IMR-90 (cell line): ENCODE measurements around the gene ATP6V0C. TPM values are rescaled to one million over a fixed set of nuclear protein-coding genes. Genes with fewer than 3 reads are reported as not detected.

Source experiments
- ATAC-seq: fragments of 200-7000 bp; cut with Tn5 transposase; 2 replicates; pipeline ENCODE4 v1.9.1; 2020; ENCODE audit warnings: low read depth, mild to moderate bottlenecking, moderate library complexity
- BruUV-seq: library from RNA; stranded (reverse); fragments of 400-500 nt; replicated peaks from 2 replicates; lab custom pipeline; 2021; lab: Mats Ljungman, UMichigan
- CTCF ChIA-PET: fragments of 300-600 bp; formaldehyde crosslinking; extraction: SDS; loops from one replicate; lab custom pipeline; 2021; ENCODE audit warnings: antibody characterized with exemption; lab: Yijun Ruan, JAX
- POLR2A ChIA-PET: fragments of 300-600 bp; sonication (Branson Sonifier 250); formaldehyde crosslinking; loops from one replicate; lab custom pipeline; 2022; ENCODE audit warnings: antibody characterized with exemption; ENCODE audit not compliant: unreplicated experiment; lab: Charles Lee
- DNase-seq: peaks from one replicate; pipeline ENCODE4 v3.0.0; 2013
- H2AFZ ChIP-seq: replicated peaks from 2 replicates; pipeline ENCODE3; 2013; ENCODE audit warnings: low read length, mild to moderate bottlenecking; ENCODE audit not compliant: poor library complexity
- H2AK5ac ChIP-seq: 2 replicates; pipeline ENCODE4 v1.6.1; 2013; ENCODE audit warnings: low read depth, low read length, inconsistent platforms
- H2AK9ac ChIP-seq: replicated peaks from 2 replicates; pipeline ENCODE3; 2013; ENCODE audit warnings: mild to moderate bottlenecking, low read depth, low read length, moderate library complexity; ENCODE audit not compliant: poor library complexity
- H2BK120ac ChIP-seq: 2 replicates; pipeline ENCODE4 v1.6.1; 2013; ENCODE audit warnings: low read depth, low read length, inconsistent platforms
- H2BK15ac ChIP-seq: 3 replicates; pipeline ENCODE4 v1.6.1; 2013; ENCODE audit warnings: low read depth, low read length, inconsistent platforms
- H2BK20ac ChIP-seq: 2 replicates; pipeline ENCODE4 v1.6.1; 2013; ENCODE audit warnings: low read depth, mild to moderate bottlenecking, inconsistent platforms, low read length, moderate library complexity
- H2BK5ac ChIP-seq: 2 replicates; pipeline ENCODE4 v1.6.1; 2013; ENCODE audit warnings: mild to moderate bottlenecking, low read depth, low read length, inconsistent platforms; ENCODE audit not compliant: poor library complexity, severe bottlenecking
- H3K14ac ChIP-seq: replicated peaks from 2 replicates; pipeline ENCODE4 v1.6.1; 2013; ENCODE audit warnings: low read depth, low read length, inconsistent platforms
- H3K18ac ChIP-seq: 2 replicates; pipeline ENCODE4 v1.6.1; 2013; ENCODE audit warnings: low read depth, low read length, control low read depth
- H3K23ac ChIP-seq: 2 replicates; pipeline ENCODE4 v1.6.1; 2013; ENCODE audit warnings: low read depth, low read length, inconsistent platforms
- H3K27ac ChIP-seq: 2 replicates; pipeline ENCODE4 v1.5.1; 2013; ENCODE audit warnings: mild to moderate bottlenecking, control low read depth, low read length; ENCODE audit not compliant: insufficient read depth
- H3K27me3 ChIP-seq: 2 replicates; pipeline ENCODE4 v1.6.1; 2013; ENCODE audit warnings: low read length; ENCODE audit not compliant: control insufficient read depth, insufficient read depth
- H3K36me3 ChIP-seq: 2 replicates; pipeline ENCODE4 v1.6.1; 2013; ENCODE audit warnings: low read length, mixed read lengths; ENCODE audit not compliant: control insufficient read depth, insufficient read depth
- H3K4ac ChIP-seq: 2 replicates; pipeline ENCODE4 v1.6.1; 2013; ENCODE audit warnings: low read depth, low read length, inconsistent platforms
- H3K4me1 ChIP-seq: 2 replicates; pipeline ENCODE4 v1.6.1; 2013; ENCODE audit warnings: low read length, mixed read lengths; ENCODE audit not compliant: control insufficient read depth, insufficient read depth
- H3K4me2 ChIP-seq: 2 replicates; pipeline ENCODE4 v1.6.1; 2013; ENCODE audit warnings: low read depth, mild to moderate bottlenecking, control low read depth, low read length, moderate library complexity
- H3K4me3 ChIP-seq: 2 replicates; pipeline ENCODE4 v1.5.1; 2013; ENCODE audit warnings: low read depth, mild to moderate bottlenecking, control low read depth, low read length, moderate library complexity; ENCODE audit not compliant: insufficient read depth
- H3K56ac ChIP-seq: 2 replicates; pipeline ENCODE4 v1.6.1; 2013; ENCODE audit warnings: low read length, inconsistent platforms; ENCODE audit not compliant: insufficient read depth; ENCODE audit errors: extremely low read depth
- H3K79me1 ChIP-seq, 2 experiments: 2 replicates each; pipeline ENCODE4 v1.6.1; 2013; ENCODE audit warnings: low read length in 2 of 2, inconsistent platforms in 1 of 2, low read depth in 1 of 2
- H3K9ac ChIP-seq: 2 replicates; pipeline ENCODE4 v1.6.1; 2013; ENCODE audit warnings: low read depth, low read length, control low read depth
- H3K9me1 ChIP-seq: 2 replicates; pipeline ENCODE4 v1.6.1; 2013; ENCODE audit warnings: low read length, inconsistent platforms; ENCODE audit not compliant: insufficient read depth
- H3K9me3 ChIP-seq: 2 replicates; pipeline ENCODE4 v1.6.1; 2013; ENCODE audit warnings: low read length; ENCODE audit not compliant: control insufficient read depth, insufficient read depth
- H4K20me1 ChIP-seq: 2 replicates; pipeline ENCODE4 v1.6.1; 2013; ENCODE audit warnings: low read length, inconsistent platforms; ENCODE audit not compliant: insufficient read depth
- H4K5ac ChIP-seq: 2 replicates; pipeline ENCODE4 v1.6.1; 2013; ENCODE audit warnings: mild to moderate bottlenecking, low read depth, low read length, control low read depth
- H4K8ac ChIP-seq, 2 experiments: 2 replicates each; pipeline ENCODE4 v1.6.1; 2013; ENCODE audit warnings: low read depth in 2 of 2, low read length in 2 of 2, control low read depth in 1 of 2, inconsistent platforms in 1 of 2
- H4K91ac ChIP-seq: 2 replicates; pipeline ENCODE4 v1.6.1; 2013; ENCODE audit warnings: low read depth, low read length, inconsistent platforms; ENCODE audit not compliant: insufficient read depth
- BHLHE40 ChIP-seq: fragments of 150-350 bp; IDR thresholded peaks from 2 replicates; pipeline ENCODE4 v1.6.1; 2016; ENCODE audit warnings: mild to moderate bottlenecking, low read depth, low read length
- CEBPB ChIP-seq: IDR thresholded peaks from 2 replicates; pipeline ENCODE4 v1.6.1; 2012; ENCODE audit warnings: low read depth, low read length, improper control_type of control experiment
- CHD1 ChIP-seq: IDR thresholded peaks from 2 replicates; pipeline ENCODE4 v1.6.1; 2012; ENCODE audit warnings: low read depth, low read length, improper control_type of control experiment
- CTCF ChIP-seq: conservative IDR thresholded peaks from 2 replicates; pipeline ENCODE4 v1.5.1; 2012; ENCODE audit warnings: mild to moderate bottlenecking, low read depth, low read length, improper control_type of control experiment
- MAFK ChIP-seq: IDR thresholded peaks from 2 replicates; pipeline ENCODE4 v1.6.1; 2012; ENCODE audit warnings: low read depth, low read length, improper control_type of control experiment
- MAZ ChIP-seq: IDR thresholded peaks from 2 replicates; pipeline ENCODE4 v1.6.1; 2012; ENCODE audit warnings: low read depth, mild to moderate bottlenecking, low read length, improper control_type of control experiment, moderate library complexity, borderline replicate concordance
- NFE2L2 ChIP-seq: fragments of 150-350 bp; IDR thresholded peaks from 2 replicates; pipeline ENCODE4 v1.6.1; 2016; ENCODE audit warnings: low read depth, mild to moderate bottlenecking, low read length
- RAD21 ChIP-seq: IDR thresholded peaks from 2 replicates; pipeline ENCODE4 v1.6.1; 2012; ENCODE audit warnings: low read length, improper control_type of control experiment
- RCOR1 ChIP-seq: IDR thresholded peaks from 2 replicates; pipeline ENCODE4 v1.6.1; 2012; ENCODE audit warnings: mild to moderate bottlenecking, low read length, improper control_type of control experiment; ENCODE audit not compliant: insufficient replicate concordance
- RFX5 ChIP-seq: IDR thresholded peaks from 2 replicates; pipeline ENCODE4 v1.8.0; 2012; ENCODE audit warnings: low read depth, mild to moderate bottlenecking, low read length, moderate library complexity
- SMC3 ChIP-seq: fragments of 150-350 bp; IDR thresholded peaks from 2 replicates; pipeline ENCODE4 v1.6.1; 2016; ENCODE audit warnings: low read depth, mild to moderate bottlenecking, antibody characterized with exemption, low read length, moderate library complexity
- USF2 ChIP-seq: fragments of 150-350 bp; IDR thresholded peaks from 2 replicates; pipeline ENCODE4 v1.6.1; 2017; ENCODE audit warnings: mild to moderate bottlenecking, antibody characterized with exemption, low read length, low read depth
- WGBS, 2 experiments: methylation state at CpG; one replicate each; pipeline versions ENCODE4 v1.1.5 to v1.1.7; 2013; ENCODE audit warnings: missing lambda C conversion rate in 2 of 2; ENCODE audit not compliant: insufficient read length in 1 of 2; ENCODE audit errors: extremely low coverage in 2 of 2; 5-methylcytosine and 5-hydroxymethylcytosine counted together
- dilution Hi-C: fragments of 300-500 bp; cut with HindIII; formaldehyde crosslinking; loops from one replicate; pipeline ENCODE4 v1.14.3; 2018; ENCODE audit warnings: low sequenced_read_pairs; ENCODE audit not compliant: unreplicated experiment
- in situ Hi-C: fragments of 300-500 bp; cut with MboI; formaldehyde crosslinking; loops from 3 replicates; pipeline ENCODE4 v1.14.3; 2019; ENCODE audit warnings: low sequenced_read_pairs, inconsistent platforms, mixed read lengths
- intact Hi-C: fragments of 100-400 bp; cut with micrococcal nuclease; formaldehyde crosslinking; loops from 2 replicates; pipeline ENCODE4 v1.10.0; 2022
- polyA plus RNA-seq, 3 experiments: library from polyadenylated mRNA; depleted of rRNA; stranded (reverse); fragments of >200 nt; gene quantifications; 2 replicates each; pipeline ENCODE4 v1.2.3, GENCODE V29; 2012; ENCODE audit warnings: low replicate concordance in 1 of 3
- total RNA-seq: library from RNA; depleted of rRNA; stranded (reverse); fragments of >200 nt; gene quantifications from 2 replicates; pipeline ENCODE4 v1.2.3, GENCODE V29; 2012

Gene ATP6V0C
- total and polyA plus RNA-seq, 2 of the 4 experiments (the other 2 are of a cell fraction) = 8.4 to 107 TPM

GRCh38 chr16:2518823-2519710 is 5.3 kb downstream of the ATP6V0C start:
- Histone ChIP-seq H3K9me3 (no peaks in the 10 kb centered on the region), H3K4ac (no peak overlapping the region), H3K9ac (no peak overlapping the region), H3K23ac (no peak overlapping the region), H2AFZ (no peak overlapping the region), H2AK5ac (peak overlapping the region; percentile 56; the same call in 1 of the 2 replicates), H4K8ac (peak overlapping the region in 1 of 2 experiments; percentile 73; a peak in 1 of 4 replicates), H3K14ac (no peak overlapping the region), H3K27ac (peak overlapping the region; percentile 62; the same call in 1 of the 2 replicates), H3K4me2 (no peak overlapping the region), H3K4me1 (peaks cover 13% of the 10 kb centered on the region), H4K91ac (no peak overlapping the region), H2AK9ac (peak overlapping the region; percentile 44), H3K4me3 (no peak overlapping the region), H2BK15ac (no peak overlapping the region), H4K20me1 (peaks cover 57% of the 10 kb centered on the region), H3K9me1 (peaks cover 19% of the 10 kb centered on the region), H3K27me3 (no peaks in the 10 kb centered on the region), H2BK5ac (no peak overlapping the region), H3K36me3 (peaks cover 14% of the 10 kb centered on the region), H3K79me1 (peaks cover 16 to 65% of the 10 kb centered on the region in 2 experiments), H2BK20ac (no peak overlapping the region), H3K56ac (no peak overlapping the region), H3K18ac (no peak overlapping the region), H2BK120ac (no peak overlapping the region), H4K5ac (no peak overlapping the region)
- dilution Hi-C loops = no loop called here
- ATAC-seq (no peak), DNase-seq (no peak)
- TF ChIP-seq USF2 = no peak
- no peak for TF ChIP-seq CEBPB
- no peak for TF ChIP-seq RCOR1
- TF ChIP-seq BHLHE40 = no peak
- no peak for TF ChIP-seq NFE2L2
- no peak for TF ChIP-seq RFX5
- no peak for TF ChIP-seq SMC3
- TF ChIP-seq MAFK = no peak
- no peak for TF ChIP-seq MAZ
- TF ChIP-seq CHD1 = no peak
- TF ChIP-seq RAD21 = no peak
- no peak for TF ChIP-seq CTCF
- ChIA-PET POLR2A (no interaction called here), CTCF (interaction anchor here (0.6 kb wide), 1 partner anchor 1821 kb away, joined by 6 read pairs; no protein-coding TSS in a partner anchor)
- intact Hi-C loops = no loop called here
- in situ Hi-C loops = no loop called here
- TSS peak; percentile 9 for BruUV-seq
- 92% methylated on average over 21 of the region's 39 CpGs; no CpG with 5 or more reads in 1 of the 2 experiments for WGBS, 2 experiments
